Tibial nerve (tissue), 4 donors: ENCODE measurements around the gene SCYL3. TPM values are rescaled to one million over a fixed set of nuclear protein-coding genes. Genes with fewer than 3 reads are reported as not detected.

Experiments
- DNase-seq, 2 donors: peaks; one replicate each; pipeline ENCODE4 v3.0.0-alpha.2; 2019; ENCODE audit warnings: low spot score in 2 of 2
- H3K27ac ChIP-seq, 4 donors: fragments of 200-600 bp; sonication (generic) in 3 of 4; one replicate each; pipeline ENCODE4 v1.5.1; 2017 to 2019; ENCODE audit warnings: mild to moderate bottlenecking in 1 of 4
- H3K27me3 ChIP-seq, 2 donors: fragments of 200-600 bp; sonication (generic) in 1 of 2; one replicate each; pipeline versions ENCODE4 v1.5.1 to v1.6.0; 2017 to 2019
- H3K36me3 ChIP-seq, 3 donors: fragments of 200-600 bp; sonication (generic); one replicate each; pipeline ENCODE4 v1.5.1; 2018 to 2019
- H3K4me1 ChIP-seq, 4 donors: fragments of 200-600 bp; sonication (generic) in 3 of 4; one replicate each; pipeline ENCODE4 v1.5.1; 2017 to 2019
- H3K4me3 ChIP-seq, 4 donors: fragments of 200-600 bp; sonication (generic) in 3 of 4; one replicate each; pipeline ENCODE4 v1.5.1; 2017 to 2019; ENCODE audit warnings: mild to moderate bottlenecking in 1 of 4, moderate library complexity in 1 of 4
- H3K9me3 ChIP-seq, 4 donors: fragments of 200-600 bp; sonication (generic) in 3 of 4; one replicate each; pipeline ENCODE4 v1.5.1; 2017 to 2019
- CTCF ChIP-seq, 5 experiments: fragments of 200-600 bp in 3 of 5; fragments of 450-650 bp in 2 of 5; sonication (generic) in 3 of 5; IDR thresholded peaks; one replicate each; pipeline ENCODE4 v1.5.1; 2016 to 2019; ENCODE audit warnings: antibody characterized with exemption in 5 of 5, mild to moderate bottlenecking in 3 of 5, moderate library complexity in 2 of 5
- EP300 ChIP-seq, 2 donors: sonication (generic); formaldehyde crosslinking; IDR thresholded peaks; one replicate each; pipeline ENCODE4 v1.6.1; 2017; ENCODE audit warnings: antibody characterized with exemption in 2 of 2, mild to moderate bottlenecking in 1 of 2
- POLR2A ChIP-seq, 2 donors: fragments of 450-650 bp; IDR thresholded peaks; one replicate each; pipeline ENCODE4 v1.6.1; 2017; ENCODE audit warnings: antibody characterized with exemption in 2 of 2, mild to moderate bottlenecking in 2 of 2, moderate library complexity in 2 of 2
- WGBS, 2 donors: methylation state at CpG; one replicate each; pipeline ENCODE4 v1.1.5; 2018; 5-methylcytosine and 5-hydroxymethylcytosine counted together
- total RNA-seq, 4 donors: library from RNA; depleted of rRNA; stranded (reverse); fragments of >200 nt; gene quantifications; one replicate each; pipeline ENCODE4 v1.1.0, GENCODE V29; 2016

Gene SCYL3
- total RNA-seq, 4 donors from 2014 or later, result 9.8 to 15.6 (median 12.6) TPM

DNA sequence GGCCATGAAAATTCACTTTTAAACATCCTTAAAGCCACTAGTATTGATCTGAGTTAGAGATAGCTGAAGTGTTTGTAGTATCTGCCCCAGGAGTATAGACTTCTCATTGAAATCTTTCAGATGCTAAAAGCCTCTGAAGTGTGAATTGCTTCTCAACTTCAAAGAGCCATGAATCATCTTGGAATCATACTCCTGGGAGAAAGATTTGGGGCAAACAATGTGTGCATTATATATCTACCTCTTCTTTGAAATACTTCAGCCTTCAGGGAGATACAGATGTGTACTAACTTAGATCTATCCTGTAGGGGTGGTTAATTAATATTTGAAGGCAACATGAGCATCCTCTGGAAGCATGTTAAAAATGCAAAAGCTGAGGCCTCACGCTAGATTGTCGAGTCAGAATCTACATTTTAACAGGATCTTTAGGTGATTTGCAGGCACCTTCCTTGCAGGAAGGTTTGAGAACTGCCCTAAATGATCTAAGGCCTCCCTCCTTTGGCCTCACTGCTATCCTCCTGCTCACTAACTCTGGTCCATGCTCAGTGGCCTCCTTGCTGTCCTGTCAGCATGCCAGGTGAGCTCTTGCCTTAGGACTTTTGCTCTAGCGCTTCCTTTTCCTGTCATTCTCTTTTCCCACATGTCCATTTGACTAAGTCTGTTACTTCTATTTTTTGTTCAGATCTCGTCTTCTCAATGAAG, 6.0 kb upstream of the SCYL3 start:
- WGBS, 2 donors, result 58 to 66% methylated on average over 4 of the region's 4 CpGs
- TF ChIP-seq EP300 (IDR thresholded peaks at IDR 0.05) (no peak), POLR2A (IDR thresholded peaks at IDR 0.05) (no peak), CTCF (IDR thresholded peaks at IDR 0.05) (no peak)
- H3K27me3 ChIP-seq, result peaks cover 0 to 18% of the 10 kb centered on the region in 2 donors

DNA sequence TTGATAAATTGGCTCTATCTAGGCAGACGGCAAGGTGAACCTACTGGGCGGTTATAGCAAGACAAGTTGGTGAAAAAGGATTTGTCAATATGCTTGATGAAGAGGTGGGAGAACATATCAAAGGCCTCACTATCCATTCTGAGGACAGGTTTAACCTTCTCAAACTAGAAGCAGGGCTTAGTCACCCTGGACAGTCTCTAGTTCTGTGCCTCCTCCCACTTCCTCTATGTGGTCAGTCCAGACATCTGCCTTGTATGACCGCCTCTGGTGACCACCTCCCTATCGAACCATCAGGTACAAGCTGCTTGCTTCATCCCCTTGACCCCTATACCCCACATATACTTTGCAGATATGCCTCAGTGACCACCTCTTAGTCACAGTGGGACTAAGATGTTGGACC, 2.3 kb upstream of the SCYL3 start:
- DNase-seq, result no peak
- H3K4me3 ChIP-seq, result no peak overlapping the region
- WGBS, 2 donors, result 84 to 92% methylated on average over 4 of the region's 4 CpGs

More for the DNA sequence above, 6.0 kb upstream of the SCYL3 start:
- no peak overlapping the region for H3K27ac ChIP-seq
- no peaks in the 10 kb centered on the region for H3K9me3 ChIP-seq
- no peak overlapping the region for H3K4me3 ChIP-seq
- no peaks in the 10 kb centered on the region for H3K36me3 ChIP-seq
- peaks cover 0 to 1% (median 0%) of the 10 kb centered on the region in 4 donors for H3K4me1 ChIP-seq
- DNase-seq, result no peak

GRCh38 chr1:169894424-169895145, 889 bp upstream of the SCYL3 start:
- no peak for DNase-seq
- Histone ChIP-seq H3K36me3 (no peaks in the 10 kb centered on the region), H3K27ac (peak overlapping the region; percentile 95 to 98 (median 96)), H3K9me3 (no peaks in the 10 kb centered on the region), H3K4me3 (peak overlapping the region; percentile 74 to 93 (median 81)), H3K4me1 (peaks cover 0 to 35% (median 13%) of the 10 kb centered on the region in 4 donors), H3K27me3 (no peaks in the 10 kb centered on the region)
- TF ChIP-seq EP300 (IDR thresholded peaks at IDR 0.05) (no peak), CTCF (IDR thresholded peaks at IDR 0.05) (no peak), POLR2A (IDR thresholded peaks at IDR 0.05) (no peak)
- whole genome bisulfite sequencing, 2 donors, result 40 to 43% methylated on average over 15 of the region's 15 CpGs

More for the DNA sequence above, 2.3 kb upstream of the SCYL3 start:
- TF ChIP-seq EP300 (IDR thresholded peaks at IDR 0.05) (no peak), CTCF (IDR thresholded peaks at IDR 0.05) (no peak), POLR2A (IDR thresholded peaks at IDR 0.05) (no peak)
- peaks cover 0 to 21% (median 13%) of the 10 kb centered on the region in 4 donors for H3K4me1 ChIP-seq
- no peaks in the 10 kb centered on the region for H3K9me3 ChIP-seq
- no peaks in the 10 kb centered on the region for H3K36me3 ChIP-seq
- H3K27ac ChIP-seq, result no peak overlapping the region
- H3K27me3 ChIP-seq, result no peaks in the 10 kb centered on the region

DNA sequence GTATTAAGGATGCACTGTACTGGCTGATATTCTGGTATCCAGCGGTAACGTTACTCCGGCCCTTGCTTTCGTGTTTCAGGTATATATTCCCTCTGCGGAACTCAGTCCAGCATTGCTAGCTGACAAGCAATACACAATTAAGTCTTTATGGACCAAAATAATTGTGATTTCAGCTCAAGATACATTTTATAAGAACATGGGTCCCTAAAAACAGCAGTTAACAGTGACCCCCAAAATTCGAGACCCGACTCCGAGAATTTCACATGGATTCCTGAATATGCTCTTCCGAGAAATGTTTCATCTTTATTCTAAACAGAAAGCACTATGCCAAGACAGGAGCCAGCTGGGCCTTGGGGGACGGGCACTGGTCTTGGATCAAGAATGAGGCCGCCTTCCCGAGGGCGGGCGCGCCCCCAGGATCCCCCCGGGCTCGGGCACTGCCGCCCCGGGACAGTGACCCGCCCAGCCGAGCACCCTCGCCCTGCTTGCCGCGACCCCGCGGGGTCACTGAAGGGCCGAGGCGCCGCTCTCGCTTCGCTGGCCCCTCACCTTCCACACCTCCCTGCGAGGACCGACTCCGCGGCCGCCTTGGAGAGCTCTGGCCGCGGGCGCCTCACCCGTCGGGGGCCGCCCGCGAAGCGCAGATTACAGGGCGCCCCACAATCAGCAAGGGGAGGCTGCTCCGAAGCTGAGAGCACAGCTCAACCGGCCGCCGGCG, 610 bp downstream of the SCYL3 start:
- peak; percentile 40 to 63 for TF ChIP-seq POLR2A (IDR thresholded peaks at IDR 0.05)
- TF ChIP-seq EP300 (IDR thresholded peaks at IDR 0.05), result no peak
- no peak for TF ChIP-seq CTCF (IDR thresholded peaks at IDR 0.05)
- Histone ChIP-seq H3K9me3 (no peaks in the 10 kb centered on the region), H3K27ac (peak overlapping the region; percentile 95 to 98 (median 96)), H3K4me1 (peaks cover 0 to 48% (median 13%) of the 10 kb centered on the region in 4 donors), H3K27me3 (no peaks in the 10 kb centered on the region), H3K36me3 (peaks cover 0 to 7% (median 0%) of the 10 kb centered on the region in 3 donors), H3K4me3 (peak overlapping the region; percentile 74 to 93 (median 81))
- WGBS, 2 donors, result 0 to 2% methylated on average over 13 to 14 of the region's 51 CpGs
- peak in 1 of 2 donors; percentile 27 for DNase-seq
